Fibroblast of skin of abdomen (primary cell): ENCODE measurements around the gene PDE3A.
A peak's percentile ranks its signal among the peaks of the same experiment; 100 is the strongest.

Experiments used
- DNase-seq: peaks from one replicate; pipeline ENCODE4 v3.0.0-alpha.2; 2013

PDE3A gene

GRCh38 chr12:20424841-20425240, 56.5 kb downstream of the PDE3A start:
- no peak for DNase-seq

DNA sequence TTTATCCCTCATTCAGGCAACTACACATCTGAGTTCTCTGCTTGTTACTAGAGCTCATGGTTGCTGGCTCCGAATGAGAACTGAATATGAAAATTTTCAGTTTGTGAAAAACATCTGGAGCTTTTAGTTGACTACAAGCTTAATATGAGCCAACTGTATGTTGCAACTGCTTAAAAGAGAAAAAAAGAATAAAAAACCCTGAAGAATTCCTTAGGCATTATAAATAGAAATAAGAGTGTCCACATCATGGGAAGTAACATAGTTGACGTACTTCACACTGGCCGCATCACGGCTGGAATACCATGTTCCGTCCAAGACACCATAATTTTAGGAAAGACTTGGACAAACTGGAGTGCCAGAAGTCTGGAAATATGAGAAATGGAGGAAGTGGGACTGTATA, 57.9 kb downstream of the PDE3A start:
- peak; percentile 65 for DNase-seq

GRCh38 chr12:20426957-20427356, 58.6 kb downstream of the PDE3A start:
- no peak for DNase-seq

- DNase-seq: no peak
Measured at GRCh38 chr12:20429852-20430251, 61.5 kb downstream of the PDE3A start.

DNA sequence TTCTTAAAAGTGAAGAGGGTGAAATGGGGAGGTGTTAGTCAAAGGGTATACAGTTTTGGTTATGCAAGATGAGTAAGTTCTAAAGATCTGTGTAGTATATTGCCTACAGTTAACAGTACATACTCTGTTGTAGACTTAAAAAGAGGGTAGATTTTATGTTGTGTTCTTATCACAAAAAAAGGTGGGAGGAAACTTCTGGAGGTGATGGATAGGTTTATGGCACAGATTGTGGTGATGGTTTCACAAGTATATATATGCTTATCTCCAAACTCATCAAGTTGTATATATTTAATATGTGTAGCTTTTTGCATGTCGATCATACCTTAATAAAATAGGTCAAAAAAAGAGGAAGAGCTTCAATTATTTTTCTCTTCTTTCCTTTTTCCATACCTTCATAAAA, 64.0 kb downstream of the PDE3A start:
- DNase-seq: no peak

DNA sequence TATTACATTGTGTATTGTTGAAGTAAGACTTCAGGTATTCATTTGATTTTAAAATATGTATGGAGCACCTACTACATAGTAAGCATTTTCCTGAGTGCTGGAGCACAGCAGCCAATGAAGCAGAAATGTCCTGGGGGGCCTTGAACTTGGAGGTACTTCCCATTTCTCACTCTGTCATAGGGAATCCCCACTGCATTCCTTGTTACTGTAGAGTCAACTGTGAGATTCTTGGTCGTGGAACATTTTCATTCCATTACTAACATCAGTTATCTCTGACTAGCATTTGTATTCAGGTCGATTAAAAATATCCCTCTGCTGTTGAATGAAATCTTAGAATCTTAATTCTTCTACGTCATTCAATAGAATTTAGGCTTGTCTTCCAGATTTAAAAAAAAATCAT, 66.7 kb downstream of the PDE3A start:
- peak; percentile 36 for DNase-seq

DNA sequence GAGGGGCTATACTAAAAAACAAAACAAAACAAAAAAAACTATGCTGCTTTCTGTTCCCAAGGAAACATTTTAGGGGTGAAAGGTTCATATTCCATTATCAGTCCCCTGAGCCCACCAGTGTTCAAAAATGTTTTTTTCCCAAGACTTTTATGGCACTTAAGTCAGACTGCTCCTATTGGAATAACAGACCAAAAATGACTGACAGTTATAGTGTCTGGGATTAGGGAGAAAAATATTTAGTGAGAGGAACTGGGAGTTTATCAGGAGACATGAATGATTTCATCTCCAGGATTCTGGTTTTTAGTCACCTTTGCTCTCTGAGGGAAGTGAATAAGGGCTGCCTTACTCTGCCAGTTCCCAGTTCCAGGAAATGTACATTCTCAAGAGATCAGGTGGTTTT, 68.0 kb downstream of the PDE3A start:
- peak; percentile 19 for DNase-seq

DNA sequence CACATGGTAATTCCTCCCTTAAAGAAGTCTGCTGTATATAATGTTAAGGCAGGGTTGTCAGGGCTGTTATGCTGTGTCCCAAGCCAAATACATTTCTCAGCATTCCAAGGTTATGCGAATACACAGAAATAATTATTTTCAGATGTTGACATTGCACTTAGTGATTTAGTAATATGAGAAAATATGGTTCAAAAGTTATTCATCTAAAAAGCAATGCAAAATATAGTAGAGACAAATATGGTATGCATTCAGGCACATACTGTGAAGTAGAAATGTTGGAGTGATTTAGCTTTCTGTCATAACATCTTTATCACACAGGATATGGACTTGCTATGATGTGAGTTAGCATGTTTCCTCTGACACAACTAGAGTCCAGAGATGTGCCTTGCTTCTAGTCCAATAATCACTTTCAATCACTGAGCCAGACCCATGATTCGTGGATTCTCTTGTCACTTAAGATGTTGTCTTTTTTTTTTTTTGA, 70.0 kb downstream of the PDE3A start:
- DNase-seq: peak; percentile 93

- DNase-seq: no peak
Measured at GRCh38 chr12:20439626-20440025, 71.3 kb downstream of the PDE3A start.

DNA sequence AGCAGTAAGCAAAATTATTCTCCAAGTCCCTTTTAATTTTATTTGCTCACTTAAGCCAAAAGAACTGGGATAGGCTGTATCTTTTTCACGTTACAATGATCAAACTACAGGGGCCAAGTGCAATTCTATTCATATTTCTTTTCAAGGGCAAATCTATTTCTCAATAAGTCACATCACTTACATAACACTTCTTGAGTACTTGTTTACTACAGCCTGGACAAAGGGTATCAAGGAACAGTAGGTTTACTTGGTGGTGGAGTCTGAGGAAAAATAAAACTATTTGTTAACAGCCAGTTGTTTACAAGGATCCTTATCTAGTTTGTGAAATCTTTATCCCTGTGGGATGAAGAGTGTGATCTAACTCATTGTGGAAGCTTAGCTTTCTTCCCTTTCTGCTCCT, 72.1 kb downstream of the PDE3A start:
- no peak for DNase-seq

DNA sequence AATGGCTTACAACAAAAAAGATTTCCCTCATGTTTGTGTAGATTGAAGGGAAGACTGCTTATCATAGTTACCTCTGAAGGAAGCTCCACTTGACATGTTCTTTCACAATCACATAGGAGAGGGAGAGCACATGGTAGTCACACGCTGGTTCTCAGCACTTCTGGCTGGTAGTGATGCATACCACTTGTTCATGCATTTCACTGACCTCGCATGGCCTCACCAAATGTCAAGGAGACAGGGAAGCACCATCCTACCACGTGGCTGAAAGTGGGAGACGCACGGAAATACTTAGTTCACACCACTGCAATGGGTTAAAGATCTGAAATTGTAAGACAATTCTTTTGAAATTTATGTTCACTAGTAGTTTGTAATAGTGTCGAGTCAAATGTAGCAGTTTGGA, 74.0 kb downstream of the PDE3A start:
- DNase-seq: no peak

GRCh38 chr12:20443255-20443654, 74.9 kb downstream of the PDE3A start:
- no peak for DNase-seq

DNA sequence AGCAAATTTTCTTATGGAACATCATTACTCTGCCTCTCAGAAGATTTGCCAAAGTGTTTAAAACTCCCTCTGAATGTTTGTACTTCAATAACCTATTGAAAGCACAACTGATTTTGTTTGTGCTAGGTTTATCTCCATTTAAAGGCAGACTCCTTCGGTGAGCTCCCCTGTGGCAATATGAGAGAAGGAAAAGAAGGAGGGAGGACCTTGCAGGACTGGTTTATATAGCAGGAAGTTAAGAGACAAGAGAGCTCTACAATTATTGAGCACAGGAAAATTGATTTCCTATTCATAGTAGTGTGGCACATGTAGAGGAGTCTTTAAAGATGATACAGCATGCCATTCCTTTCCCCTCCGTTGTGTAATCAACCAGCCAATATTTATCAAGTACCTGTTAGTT, 75.5 kb downstream of the PDE3A start:
- no peak for DNase-seq

DNA sequence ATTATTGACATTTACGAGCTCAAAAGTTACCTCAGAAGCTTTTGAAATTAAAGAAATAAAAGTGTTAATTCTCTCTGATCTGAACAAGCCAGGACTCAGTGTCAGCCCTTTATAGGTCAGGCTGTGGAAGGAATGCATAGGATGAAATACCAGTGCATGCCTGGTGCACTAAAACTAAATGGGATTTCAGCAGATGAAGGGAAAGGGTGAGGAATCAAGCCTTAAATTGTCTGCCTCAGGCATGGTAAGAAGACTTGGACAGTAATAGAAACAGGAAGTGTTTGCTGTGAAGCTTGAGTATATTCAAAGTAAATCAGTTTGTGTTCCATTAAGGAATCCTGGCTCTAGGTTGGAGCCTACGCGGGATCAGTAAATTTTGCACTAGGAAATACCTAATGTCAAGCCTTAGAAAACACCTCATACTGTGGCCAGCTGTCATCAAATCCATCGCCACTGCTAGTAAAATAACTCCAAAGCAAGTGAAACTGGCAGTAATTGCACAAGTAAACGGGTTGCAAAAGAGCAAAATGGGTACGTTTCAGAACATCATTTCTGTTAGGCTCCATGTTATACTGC, 76.3 kb downstream of the PDE3A start:
- DNase-seq: no peak

- no peak for DNase-seq
Measured at GRCh38 chr12:20445687-20446086, 77.3 kb downstream of the PDE3A start.

GRCh38 chr12:20446836-20447235, 78.5 kb downstream of the PDE3A start:
- DNase-seq: no peak

DNA sequence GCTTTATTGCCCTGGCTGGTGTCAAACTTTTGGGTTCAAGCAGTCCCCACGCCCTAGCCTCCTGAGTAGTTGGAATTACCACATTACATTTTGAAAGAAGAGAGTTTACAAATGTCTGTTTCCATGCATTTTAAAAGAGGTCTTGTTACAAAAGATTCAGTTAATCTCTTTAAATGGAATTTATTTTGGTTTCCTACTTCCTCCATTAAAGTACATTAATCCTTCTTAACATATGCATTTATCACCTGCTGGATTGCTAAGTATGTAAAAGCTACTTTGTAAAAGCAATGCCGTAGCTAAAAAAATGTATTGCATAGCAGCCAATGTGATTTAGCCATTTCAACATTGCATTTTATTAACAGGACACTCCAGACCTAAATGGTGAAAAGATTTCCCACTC, 80.4 kb downstream of the PDE3A start:
- DNase-seq: no peak

GRCh38 chr12:20450591-20451180, 82.3 kb downstream of the PDE3A start:
- DNase-seq: no peak

DNA sequence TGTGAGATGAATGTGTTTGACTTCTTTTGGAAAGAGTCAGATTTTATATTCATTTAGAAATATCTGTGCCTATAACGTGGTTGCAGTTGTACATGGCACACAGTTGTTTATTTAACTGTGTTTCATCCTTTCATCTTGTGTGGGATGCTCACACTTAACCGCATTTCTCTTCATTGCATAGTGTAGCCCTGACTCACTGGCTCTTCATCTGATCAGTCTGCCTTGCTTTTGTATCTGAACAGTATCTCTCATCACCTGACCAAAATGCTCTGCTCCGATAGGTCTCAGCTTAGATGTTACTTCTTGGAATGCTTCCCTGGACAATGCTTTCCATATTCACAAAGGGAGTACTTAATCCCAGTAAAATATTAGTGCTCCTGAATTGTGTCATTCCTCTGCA, 83.4 kb downstream of the PDE3A start:
- DNase-seq: peak; percentile 93

- DNase-seq: no peak
Measured at GRCh38 chr12:20452496-20453010, 84.2 kb downstream of the PDE3A start.

- no peak for DNase-seq
Measured at GRCh38 chr12:20453756-20454310, 85.5 kb downstream of the PDE3A start.

GRCh38 chr12:20455001-20455706, 86.8 kb downstream of the PDE3A start:
- DNase-seq: peak; percentile 31

- DNase-seq: no peak
Measured at GRCh38 chr12:20457582-20457981, 89.2 kb downstream of the PDE3A start.

- DNase-seq: no peak
Measured at GRCh38 chr12:20458011-20458410, 89.7 kb downstream of the PDE3A start.
